WI38 (cell line): Measurements from ENCODE around the gene GPRIN3.

Experiments used
- H3K4me3 ChIP-seq: 2 replicates; pipeline ENCODE4 v1.5.1; 2011; ENCODE audit warnings: low read depth, mild to moderate bottlenecking, control low read depth, low read length
- CTCF ChIP-seq: IDR thresholded peaks from 2 replicates; pipeline ENCODE4 v1.5.1; 2012; ENCODE audit warnings: low read depth, mild to moderate bottlenecking, control low read depth, low read length

The GPRIN3 gene

GRCh38 chr4:89193843-89194242, 113.8 kb downstream of the GPRIN3 start:
- TF ChIP-seq CTCF = no peak
- no peak overlapping the region for H3K4me3 ChIP-seq
